Upper lobe of left lung (tissue), 4 donors: ENCODE data around the gene PRDM7.

ENCODE experiments used
- CTCF ChIP-seq, 6 experiments: fragments of 450-650 bp in 4 of 6; fragments of 200-600 bp in 2 of 6; sonication (generic) in 2 of 6; IDR thresholded peaks; one replicate each; pipeline ENCODE4 v1.5.1; 2016 to 2019; ENCODE audit warnings: antibody characterized with exemption in 6 of 6
- EP300 ChIP-seq, 4 donors: sonication (generic); formaldehyde crosslinking; IDR thresholded peaks; one replicate each; pipeline ENCODE4 v1.5.1; 2017; ENCODE audit warnings: antibody characterized with exemption in 4 of 4, control low read depth in 2 of 4
- POLR2AphosphoS5 ChIP-seq, 2 donors: sonication (generic); formaldehyde crosslinking; IDR thresholded peaks; one replicate each; pipeline ENCODE4 v1.5.1; 2017; ENCODE audit warnings: antibody characterized with exemption in 2 of 2

- TF ChIP-seq CTCF (IDR thresholded peaks at IDR 0.05) (no peak), POLR2AphosphoS5 (IDR thresholded peaks at IDR 0.05) (no peak), EP300 (IDR thresholded peaks at IDR 0.05) (no peak)
These were observed 43.7 kb downstream of the PRDM7 start for GRCh38 chr16:90033387-90033786.
